ENCODE data around the gene SEPTIN10.
A peak's percentile ranks its signal among the peaks of the same experiment; 100 is the strongest.
"Not testable (repeated sequence)": the region's sequence is repeated elsewhere in the genome, so short reads cannot be mapped to it uniquely, and the experiment has no call there.

The SEPTIN10 gene

GRCh38 chr2:109628321-109628720 lies 14.6 kb upstream of the SEPTIN10 start:
- not testable (repeated sequence) for H2AFZ ChIP-seq (ENCODE audit: low read depth, low read length); H3K4me3 ChIP-seq (ENCODE audit: low read length); H3K27me3 ChIP-seq (ENCODE audit: insufficient read depth, low read length); H3K4me1 ChIP-seq (ENCODE audit: insufficient read depth, low read length); H3K36me3 ChIP-seq (ENCODE audit: insufficient read depth, low read length); H3K9me3 ChIP-seq (ENCODE audit: low read length)

GRCh38 chr2:109624339-109624738 lies 10.6 kb upstream of the SEPTIN10 start:
- no peaks in the 10 kb centered on the region for H3K36me3 ChIP-seq (ENCODE audit: insufficient read depth, low read length)
- no peak overlapping the region for H3K4me3 ChIP-seq (ENCODE audit: low read length)
- no peaks in the 10 kb centered on the region for H3K4me1 ChIP-seq (ENCODE audit: insufficient read depth, low read length)
- no peaks in the 10 kb centered on the region for H3K9me3 ChIP-seq (ENCODE audit: low read length)
- no peaks in the 10 kb centered on the region for H3K27me3 ChIP-seq (ENCODE audit: insufficient read depth, low read length)
- no peak overlapping the region for H2AFZ ChIP-seq (ENCODE audit: low read depth, low read length)

GRCh38 chr2:109623923-109624322 lies 10.2 kb upstream of the SEPTIN10 start:
- H3K4me3 ChIP-seq (ENCODE audit: low read length): no peak overlapping the region
- no peaks in the 10 kb centered on the region for H3K27me3 ChIP-seq (ENCODE audit: insufficient read depth, low read length)

GRCh38 chr2:109623297-109623696 lies 9.5 kb upstream of the SEPTIN10 start:
- no peaks in the 10 kb centered on the region for H3K27me3 ChIP-seq (ENCODE audit: insufficient read depth, low read length)
- H3K4me3 ChIP-seq (ENCODE audit: low read length): no peak overlapping the region
- no peak overlapping the region for H2AFZ ChIP-seq (ENCODE audit: low read depth, low read length)
- H3K9me3 ChIP-seq (ENCODE audit: low read length): no peaks in the 10 kb centered on the region
- H3K36me3 ChIP-seq (ENCODE audit: insufficient read depth, low read length): no peaks in the 10 kb centered on the region
- H3K4me1 ChIP-seq (ENCODE audit: insufficient read depth, low read length): no peaks in the 10 kb centered on the region

More at GRCh38 chr2:109623923-109624322, 10.2 kb upstream of the SEPTIN10 start:
- Histone ChIP-seq H3K9me3 (ENCODE audit: low read length) (no peaks in the 10 kb centered on the region), H2AFZ (ENCODE audit: low read depth, low read length) (no peak overlapping the region), H3K4me1 (ENCODE audit: insufficient read depth, low read length) (no peaks in the 10 kb centered on the region), H3K36me3 (ENCODE audit: insufficient read depth, low read length) (no peaks in the 10 kb centered on the region)

GRCh38 chr2:109619032-109619615 lies 5.4 kb upstream of the SEPTIN10 start:
- H3K27me3 ChIP-seq (ENCODE audit: insufficient read depth, low read length): no peaks in the 10 kb centered on the region
- H3K36me3 ChIP-seq (ENCODE audit: insufficient read depth, low read length): no peaks in the 10 kb centered on the region
- H3K4me3 ChIP-seq (ENCODE audit: low read length): no peak overlapping the region
- H3K4me1 ChIP-seq (ENCODE audit: insufficient read depth, low read length): peaks cover 13% of the 10 kb centered on the region
- no peak overlapping the region for H2AFZ ChIP-seq (ENCODE audit: low read depth, low read length)
- peaks cover 2% of the 10 kb centered on the region for H3K9me3 ChIP-seq (ENCODE audit: low read length)

GRCh38 chr2:109616184-109616583 lies 2.4 kb upstream of the SEPTIN10 start:
- Histone ChIP-seq H3K9me3 (ENCODE audit: low read length) (peaks cover 2% of the 10 kb centered on the region), H3K27me3 (ENCODE audit: insufficient read depth, low read length) (no peaks in the 10 kb centered on the region), H3K4me3 (ENCODE audit: low read length) (peak overlapping the region; percentile 96), H3K36me3 (ENCODE audit: insufficient read depth, low read length) (no peaks in the 10 kb centered on the region), H3K4me1 (ENCODE audit: insufficient read depth, low read length) (peaks cover 28% of the 10 kb centered on the region), H2AFZ (ENCODE audit: low read depth, low read length) (no peak overlapping the region)

GRCh38 chr2:109615637-109616144 lies 1.9 kb upstream of the SEPTIN10 start:
- Histone ChIP-seq H3K4me1 (ENCODE audit: insufficient read depth, low read length) (peaks cover 28% of the 10 kb centered on the region), H3K27me3 (ENCODE audit: insufficient read depth, low read length) (no peaks in the 10 kb centered on the region), H3K36me3 (ENCODE audit: insufficient read depth, low read length) (no peaks in the 10 kb centered on the region), H3K9me3 (ENCODE audit: low read length) (peaks cover 2% of the 10 kb centered on the region), H2AFZ (ENCODE audit: low read depth, low read length) (no peak overlapping the region), H3K4me3 (ENCODE audit: low read length) (peak overlapping the region; percentile 96)

- Histone ChIP-seq H3K36me3 (ENCODE audit: insufficient read depth, low read length) (no peaks in the 10 kb centered on the region), H3K4me3 (ENCODE audit: low read length) (peak overlapping the region; percentile 96), H2AFZ (ENCODE audit: low read depth, low read length) (peak overlapping the region; percentile 80), H3K9me3 (ENCODE audit: low read length) (peaks cover 2% of the 10 kb centered on the region), H3K27me3 (ENCODE audit: insufficient read depth, low read length) (no peaks in the 10 kb centered on the region), H3K4me1 (ENCODE audit: insufficient read depth, low read length) (peaks cover 28% of the 10 kb centered on the region)
Measured at GRCh38 chr2:109614715-109615636, 1.2 kb upstream of the SEPTIN10 start.

GRCh38 chr2:109613081-109613921 lies 465 bp downstream of the SEPTIN10 start:
- Histone ChIP-seq H3K9me3 (ENCODE audit: low read length) (peaks cover 2% of the 10 kb centered on the region), H3K4me1 (ENCODE audit: insufficient read depth, low read length) (peaks cover 28% of the 10 kb centered on the region), H2AFZ (ENCODE audit: low read depth, low read length) (peak overlapping the region; percentile 67), H3K36me3 (ENCODE audit: insufficient read depth, low read length) (no peaks in the 10 kb centered on the region), H3K27me3 (ENCODE audit: insufficient read depth, low read length) (no peaks in the 10 kb centered on the region), H3K4me3 (ENCODE audit: low read length) (peak overlapping the region; percentile 96)

- no peaks in the 10 kb centered on the region for H3K27me3 ChIP-seq (ENCODE audit: insufficient read depth, low read length)
- H3K4me1 ChIP-seq (ENCODE audit: insufficient read depth, low read length): peaks cover 26% of the 10 kb centered on the region
- H3K9me3 ChIP-seq (ENCODE audit: low read length): no peaks in the 10 kb centered on the region
- H3K4me3 ChIP-seq (ENCODE audit: low read length): peak overlapping the region; percentile 96
- no peaks in the 10 kb centered on the region for H3K36me3 ChIP-seq (ENCODE audit: insufficient read depth, low read length)
- H2AFZ ChIP-seq (ENCODE audit: low read depth, low read length): no peak overlapping the region
Measured at GRCh38 chr2:109611467-109612095, 2.2 kb downstream of the SEPTIN10 start.

- H3K4me3 ChIP-seq (ENCODE audit: low read length): no peak overlapping the region
- H2AFZ ChIP-seq (ENCODE audit: low read depth, low read length): no peak overlapping the region
- H3K4me1 ChIP-seq (ENCODE audit: insufficient read depth, low read length): peaks cover 20% of the 10 kb centered on the region
- H3K9me3 ChIP-seq (ENCODE audit: low read length): no peaks in the 10 kb centered on the region
- H3K36me3 ChIP-seq (ENCODE audit: insufficient read depth, low read length): peaks cover 5% of the 10 kb centered on the region
- no peaks in the 10 kb centered on the region for H3K27me3 ChIP-seq (ENCODE audit: insufficient read depth, low read length)
Measured at GRCh38 chr2:109609352-109610024, 4.3 kb downstream of the SEPTIN10 start.

GRCh38 chr2:109607766-109608165 lies 6.0 kb downstream of the SEPTIN10 start:
- no peaks in the 10 kb centered on the region for H3K27me3 ChIP-seq (ENCODE audit: insufficient read depth, low read length)
- no peak overlapping the region for H3K4me3 ChIP-seq (ENCODE audit: low read length)

More at GRCh38 chr2:109607766-109608165, 6.0 kb downstream of the SEPTIN10 start:
- Histone ChIP-seq H2AFZ (ENCODE audit: low read depth, low read length) (no peak overlapping the region), H3K9me3 (ENCODE audit: low read length) (no peaks in the 10 kb centered on the region), H3K4me1 (ENCODE audit: insufficient read depth, low read length) (peaks cover 20% of the 10 kb centered on the region), H3K36me3 (ENCODE audit: insufficient read depth, low read length) (peaks cover 8% of the 10 kb centered on the region)
